H1 (cell line): ENCODE data around the gene DCAF6. TPM values are rescaled to one million over a fixed set of nuclear protein-coding genes. Genes with fewer than 3 reads are reported as not detected.

Experiments used
- CTCF ChIA-PET: fragments of 300-600 bp; sonication (Branson Sonifier 250); formaldehyde crosslinking; loops from one replicate; lab custom pipeline; 2021; ENCODE audit not compliant: partially characterized antibody; lab: Charles Lee
- POLR2A ChIA-PET: fragments of 300-600 bp; sonication (Branson Sonifier 250); formaldehyde crosslinking; loops from one replicate; lab custom pipeline; 2021; ENCODE audit warnings: inconsistent platforms; ENCODE audit not compliant: partially characterized antibody; lab: Charles Lee
- DNase-seq, 2 experiments: peaks; one replicate each; pipeline versions ENCODE4 v3.0.0 to v3.0.0-alpha.2; 2010 to 2022; ENCODE audit warnings: low spot score in 2 of 2, low read depth in 1 of 2, mixed read lengths in 1 of 2
- FAIRE-seq: peaks from 2 replicates; lab custom pipeline; 2011; peaks lifted over from hg19 to GRCh38; lab: Jason Lieb, UNC
- H2AFZ ChIP-seq: 2 replicates; pipeline ENCODE4 v1.8.1; 2012; ENCODE audit warnings: low read length, inconsistent platforms
- H2AK5ac ChIP-seq: 2 replicates; pipeline ENCODE4 v1.6.1; 2013; ENCODE audit warnings: low read depth, low read length
- H2BK120ac ChIP-seq: replicated peaks from 2 replicates; pipeline ENCODE3; 2013; ENCODE audit warnings: low read depth, low read length, inconsistent platforms
- H2BK12ac ChIP-seq: 2 replicates; pipeline ENCODE4 v1.6.1; 2013; ENCODE audit warnings: low read depth, low read length
- H2BK15ac ChIP-seq: 2 replicates; pipeline ENCODE4 v1.6.1; 2013; ENCODE audit warnings: low read length
- H2BK20ac ChIP-seq: 2 replicates; pipeline ENCODE4 v1.6.1; 2013; ENCODE audit warnings: low read length
- H2BK5ac ChIP-seq: 2 replicates; pipeline ENCODE4 v1.6.1; 2013; ENCODE audit warnings: low read depth, low read length
- H3K14ac ChIP-seq: 2 replicates; pipeline ENCODE4 v1.6.1; 2013; ENCODE audit warnings: inconsistent platforms; ENCODE audit not compliant: insufficient read length
- H3K18ac ChIP-seq: 2 replicates; pipeline ENCODE4 v1.6.1; 2013; ENCODE audit warnings: low read length; ENCODE audit errors: extremely low read depth
- H3K23ac ChIP-seq: 2 replicates; pipeline ENCODE4 v1.6.1; 2013; ENCODE audit warnings: inconsistent platforms; ENCODE audit not compliant: insufficient read length
- H3K23me2 ChIP-seq: 2 replicates; pipeline ENCODE4 v1.6.1; 2013; ENCODE audit warnings: low read depth, low read length
- H3K27ac ChIP-seq: 2 replicates; pipeline ENCODE4 v1.6.1; 2011; ENCODE audit warnings: low read depth, low read length, inconsistent platforms
- H3K27me3 ChIP-seq, 4 experiments: replicated peaks in 1 of 4; 1 replicate in 1 of 4; 2 replicates in 3 of 4; pipeline versions ENCODE4 v1.6.1 to v1.8.1; 2011 to 2013; ENCODE audit warnings: low read length in 3 of 4, mild to moderate bottlenecking in 3 of 4, inconsistent platforms in 2 of 4, mixed read lengths in 2 of 4, moderate library complexity in 1 of 4; ENCODE audit not compliant: control insufficient read depth in 3 of 4, insufficient read depth in 3 of 4; ENCODE audit errors: extremely low read depth in 1 of 4
- H3K36me3 ChIP-seq, 4 experiments: 2 replicates each; pipeline versions ENCODE4 v1.6.1 to v1.8.1; 2011 to 2013; ENCODE audit warnings: mild to moderate bottlenecking in 4 of 4, low read length in 3 of 4, moderate library complexity in 2 of 4, control low read depth in 1 of 4, inconsistent platforms in 1 of 4; ENCODE audit not compliant: insufficient read depth in 4 of 4, control insufficient read depth in 2 of 4
- H3K4ac ChIP-seq: replicated peaks from 2 replicates; pipeline ENCODE3; 2013; ENCODE audit warnings: low read length, low read depth, mixed read lengths, inconsistent platforms; ENCODE audit not compliant: insufficient read length
- H3K4me1 ChIP-seq, 4 experiments: replicated peaks in 1 of 4; 1 replicate in 1 of 4; 2 replicates in 3 of 4; pipeline versions ENCODE4 v1.6.1 to v1.8.1; 2011 to 2013; ENCODE audit warnings: low read length in 3 of 4, inconsistent platforms in 2 of 4, mixed read lengths in 1 of 4; ENCODE audit not compliant: insufficient read depth in 4 of 4, control insufficient read depth in 3 of 4
- H3K4me2 ChIP-seq, 2 experiments: 2 replicates each; pipeline versions ENCODE4 v1.6.1 to v1.8.1; 2011 to 2013; ENCODE audit warnings: low read depth in 2 of 2, low read length in 2 of 2, control low read depth in 1 of 2, inconsistent platforms in 1 of 2, mild to moderate bottlenecking in 1 of 2; ENCODE audit not compliant: insufficient read depth in 1 of 2
- H3K4me3 ChIP-seq, 4 experiments: fragments of 200-600, 300-600 bp in 1 of 4; sonication (generic), shearing (Covaris generic), sonication (Bioruptor Twin) in 1 of 4; 2 replicates each; pipeline versions ENCODE4 v1.5.1 to v1.8.1; 2011 to 2016; ENCODE audit warnings: low read length in 4 of 4, low read depth in 3 of 4, control low read depth in 2 of 4, inconsistent platforms in 2 of 4, mild to moderate bottlenecking in 2 of 4, mixed read lengths in 1 of 4, moderate library complexity in 1 of 4; ENCODE audit not compliant: insufficient read depth in 2 of 4; ENCODE audit errors: extremely low read depth in 1 of 4
- H3K56ac ChIP-seq: replicated peaks from 2 replicates; pipeline ENCODE3; 2013; ENCODE audit warnings: low read depth, mild to moderate bottlenecking, mixed read lengths, low read length, inconsistent platforms; ENCODE audit not compliant: insufficient read length
- H3K79me1 ChIP-seq: 2 replicates; pipeline ENCODE4 v1.6.1; 2013; ENCODE audit warnings: low read depth, low read length, control low read depth
- H3K79me2 ChIP-seq, 2 experiments: 2 replicates each; pipeline versions ENCODE4 v1.6.1 to v1.8.1; 2012 to 2013; ENCODE audit warnings: low read length in 2 of 2, mild to moderate bottlenecking in 2 of 2, inconsistent platforms in 1 of 2; ENCODE audit not compliant: insufficient read depth in 2 of 2, control insufficient read depth in 1 of 2
- H3K9ac ChIP-seq, 4 experiments: replicated peaks in 1 of 4; 1 replicate in 1 of 4; 2 replicates in 3 of 4; pipeline versions ENCODE4 v1.6.1 to v1.8.1; 2011 to 2013; ENCODE audit warnings: low read depth in 3 of 4, low read length in 3 of 4, control low read depth in 2 of 4, mild to moderate bottlenecking in 2 of 4, moderate library complexity in 2 of 4, inconsistent platforms in 1 of 4; ENCODE audit errors: extremely low read depth in 1 of 4
- H3K9me3 ChIP-seq, 2 experiments: 2 replicates each; pipeline versions ENCODE4 v1.6.1 to v1.8.1; 2012 to 2013; ENCODE audit warnings: mild to moderate bottlenecking in 2 of 2, moderate library complexity in 2 of 2, control low read depth in 1 of 2, inconsistent platforms in 1 of 2, low read depth in 1 of 2, low read length in 1 of 2, mixed read lengths in 1 of 2; ENCODE audit not compliant: insufficient read depth in 2 of 2
- H4K20me1 ChIP-seq, 2 experiments: replicated peaks in 1 of 2; 2 replicates each; pipeline versions ENCODE3 to v1.8.1; 2011 to 2013; ENCODE audit warnings: inconsistent platforms in 2 of 2, low read length in 2 of 2, mild to moderate bottlenecking in 1 of 2; ENCODE audit not compliant: insufficient read depth in 2 of 2, control insufficient read depth in 1 of 2
- H4K5ac ChIP-seq: 2 replicates; pipeline ENCODE4 v1.6.1; 2013; ENCODE audit warnings: low read length, low read depth, mixed read lengths, inconsistent platforms; ENCODE audit not compliant: insufficient read length
- H4K8ac ChIP-seq: 2 replicates; pipeline ENCODE4 v1.8.0; 2013; ENCODE audit warnings: mild to moderate bottlenecking, moderate library complexity, low read length, inconsistent platforms; ENCODE audit not compliant: insufficient read depth; ENCODE audit errors: extremely low read depth
- H4K91ac ChIP-seq: replicated peaks from 2 replicates; pipeline ENCODE3; 2013; ENCODE audit warnings: low read length, mixed read lengths, inconsistent platforms; ENCODE audit not compliant: insufficient read length
- CBX5 ChIP-seq: fragments of 300-800, 300-1000 bp; sonication (generic); IDR thresholded peaks from 2 replicates; pipeline ENCODE4 v1.7.1; 2016; ENCODE audit warnings: antibody characterized with exemption, low read length, low read depth
- FOSL1 ChIP-seq: IDR thresholded peaks from 2 replicates; pipeline ENCODE4 v1.6.1; 2011; ENCODE audit warnings: mild to moderate bottlenecking, low read depth, low read length, moderate library complexity; ENCODE audit not compliant: insufficient read depth
- POLR2AphosphoS5 ChIP-seq: IDR thresholded peaks from 2 replicates; pipeline ENCODE4 v1.6.1; 2011; ENCODE audit warnings: low read depth, low read length
- RBBP5 ChIP-seq: IDR thresholded peaks from 2 replicates; pipeline ENCODE4 v1.7.1; 2012; ENCODE audit warnings: low read depth, mild to moderate bottlenecking, inconsistent platforms, low read length, moderate library complexity, borderline replicate concordance
- ZNF274 ChIP-seq: IDR thresholded peaks from 2 replicates; pipeline ENCODE4 v1.7.0; 2012; ENCODE audit warnings: low read length, borderline replicate concordance; ENCODE audit errors: extremely low read depth
- WGBS, 2 experiments: shearing (Covaris generic) in 1 of 2; methylation state at CpG; one replicate each; pipeline versions ENCODE4 v1.1.6 to v1.1.7; 2013 to 2015; ENCODE audit warnings: low lambda C conversion rate in 2 of 2, mixed read lengths in 2 of 2, inconsistent platforms in 1 of 2, low coverage in 1 of 2, missing lambda C conversion rate in 1 of 2; ENCODE audit not compliant: insufficient replicate concordance in 2 of 2, insufficient coverage in 1 of 2, insufficient read length in 1 of 2; ENCODE audit errors: extremely low coverage in 1 of 2, missing lambda C conversion rate in 1 of 2; 5-methylcytosine and 5-hydroxymethylcytosine counted together
- polyA plus RNA-seq, 7 experiments: library from polyadenylated mRNA; depleted of rRNA in 3 of 7; stranded (reverse) in 5 of 7; unstranded in 2 of 7; fragments of >200 nt in 5 of 7; fragments of 200-250 nt in 2 of 7; gene quantifications; 1 replicate in 5 of 7; 2 replicates in 1 of 7; 4 replicates in 1 of 7; pipeline versions ENCODE4 v1.2.1 to v1.2.3, GENCODE V29; 2011 to 2013; ENCODE audit warnings: missing spikeins in 2 of 7, mixed read lengths in 2 of 7
- total RNA-seq: library from RNA; stranded (reverse); fragmentation: NEBNext Ultra II Directional; extraction: Animal tissue kit (Norgen Biotek cat#: 25700); gene quantifications from 2 replicates; pipeline ENCODE4 v1.2.1, GENCODE V29; 2021

The DCAF6 gene
- total and polyA plus RNA-seq, 2 of the 8 experiments (the other 6 are each of a cell fraction or from before 2014, with no cell fraction given): 12.3 to 17.4 TPM

GRCh38 chr1:167911413-167911812, 25.1 kb upstream of the DCAF6 start:
- Histone ChIP-seq H3K9me3 (peaks cover 13 to 17% of the 10 kb centered on the region in 2 experiments), H2BK5ac (no peak overlapping the region), H3K18ac (no peak overlapping the region), H2BK15ac (no peak overlapping the region), H3K4me1 (no peaks in the 10 kb centered on the region), H2BK12ac (no peak overlapping the region), H3K23me2 (no peaks in the 10 kb centered on the region), H4K91ac (no peak overlapping the region), H2AK5ac (no peak overlapping the region), H2BK120ac (no peak overlapping the region), H3K4ac (no peak overlapping the region), H3K4me2 (no peak overlapping the region), H3K36me3 (no peaks in the 10 kb centered on the region; a peak in 1 of 8 replicates), H3K56ac (no peak overlapping the region), H4K20me1 (no peaks in the 10 kb centered on the region), H3K79me2 (no peaks in the 10 kb centered on the region), H3K14ac (no peak overlapping the region), H2BK20ac (no peak overlapping the region), H4K8ac (no peak overlapping the region), H3K23ac (no peak overlapping the region), H2AFZ (no peak overlapping the region), H3K79me1 (no peaks in the 10 kb centered on the region), H3K27me3 (no peaks in the 10 kb centered on the region), H3K9ac (no peak overlapping the region), H3K4me3 (no peak overlapping the region), H3K27ac (no peak overlapping the region), H4K5ac (no peak overlapping the region)
- POLR2A ChIA-PET: interaction anchor here (4.1 kb wide), 1 partner anchor 24 kb away, joined by 22 read pairs; the partner anchor contains the start of gene DCAF6
- FAIRE-seq (no peak), DNase-seq (no peak)
- WGBS, 2 experiments: 92% methylated on average over 8 of the region's 8 CpGs; no CpG with 5 or more reads in 1 of the 2 experiments
- CTCF ChIA-PET: no interaction called here
- TF ChIP-seq CBX5 (no peak), POLR2AphosphoS5 (no peak), FOSL1 (no peak), RBBP5 (no peak), ZNF274 (no peak)
